ENCODE measurements around the gene KCTD14. TPM values are rescaled to one million over a fixed set of nuclear protein-coding genes. Genes with fewer than 3 reads are reported as not detected.
"Not testable (repeated sequence)": the region's sequence is repeated elsewhere in the genome, so short reads cannot be mapped to it uniquely, and the experiment has no call there.

KCTD14 gene
- total RNA-seq, 1 donor from 2014 or later: 23.6 TPM

DNA sequence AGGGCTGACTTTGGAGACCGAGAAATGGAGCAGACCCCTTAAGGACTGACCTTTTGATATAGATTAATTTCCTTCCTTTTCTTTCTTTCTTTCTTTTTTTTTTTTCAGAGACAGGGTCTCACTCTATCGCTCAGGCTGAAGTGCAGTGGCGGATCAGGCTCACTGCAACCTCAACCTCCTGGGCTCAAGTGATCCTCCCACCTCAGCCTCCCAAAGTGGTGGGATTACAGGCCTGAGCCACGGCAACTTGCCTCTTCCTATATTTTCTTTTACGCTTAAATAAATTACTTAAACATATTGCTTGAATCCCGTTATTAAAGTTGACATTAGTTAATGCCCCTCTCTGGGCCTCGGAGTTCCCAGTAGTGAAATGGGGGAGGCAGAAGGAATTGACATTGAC lies 350 bp upstream of the KCTD14 start:
- no peak for DNase-seq (ENCODE audit: low spot score)

DNA sequence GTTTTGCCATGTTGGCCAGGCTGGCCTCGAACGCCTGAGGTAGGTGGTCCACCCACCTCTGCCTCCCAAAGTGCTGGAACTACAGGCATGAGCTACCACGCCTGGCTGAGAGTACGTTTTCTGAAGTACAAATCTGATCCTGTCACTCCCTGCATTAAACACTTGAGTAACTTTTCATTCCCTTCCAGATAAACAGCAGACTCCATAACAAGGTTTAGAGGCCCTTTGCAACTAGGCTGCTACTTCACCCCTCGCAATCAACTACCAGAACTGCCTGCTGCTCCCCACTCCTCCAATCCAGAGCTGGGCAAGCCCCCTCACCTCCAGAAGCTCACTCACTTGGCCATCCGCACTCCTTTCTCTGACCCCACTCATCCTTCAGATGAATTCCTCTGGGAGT lies 1.5 kb downstream of the KCTD14 start:
- no peak for DNase-seq (ENCODE audit: low spot score)

DNA sequence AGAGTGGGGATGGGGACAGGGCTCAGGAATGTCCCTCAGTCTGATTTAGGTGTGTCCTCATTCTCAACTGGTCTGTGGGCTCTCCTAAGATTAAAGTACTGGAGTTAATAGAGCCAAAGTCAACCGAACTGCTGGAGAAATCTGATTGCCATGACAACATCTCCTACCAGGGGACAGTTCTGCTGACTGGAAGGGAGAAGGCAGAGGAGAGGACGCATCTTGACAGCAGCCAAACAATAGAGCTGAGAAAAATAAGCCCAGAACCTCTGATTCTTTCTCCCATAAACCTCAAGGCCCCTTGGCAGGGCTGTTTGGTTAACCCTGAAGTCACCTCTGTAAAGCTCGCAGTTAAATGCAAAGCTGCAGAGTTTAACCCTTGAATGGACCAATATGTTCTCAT lies 2.8 kb downstream of the KCTD14 start:
- no peak for DNase-seq (ENCODE audit: low spot score)

DNA sequence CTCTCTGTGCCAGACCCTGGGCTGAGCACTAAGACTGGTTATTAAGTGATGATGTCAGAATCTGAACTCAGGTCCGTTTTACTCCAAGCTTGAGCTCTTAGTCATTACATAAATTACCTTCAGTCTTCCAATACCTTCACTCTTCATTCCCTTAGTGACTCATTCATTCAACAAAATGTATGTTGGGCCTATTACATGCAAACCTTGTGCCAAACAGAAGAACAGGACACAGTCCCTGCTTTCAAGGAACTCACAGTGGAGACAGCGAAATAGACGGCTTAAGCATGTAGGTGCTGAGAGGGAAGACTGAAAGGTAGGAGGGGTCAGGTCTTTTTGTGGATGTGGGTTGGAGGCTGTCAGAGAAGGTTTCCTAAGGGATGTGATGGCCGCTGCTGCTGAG lies 3.3 kb downstream of the KCTD14 start:
- no peak for DNase-seq (ENCODE audit: low spot score)

DNA sequence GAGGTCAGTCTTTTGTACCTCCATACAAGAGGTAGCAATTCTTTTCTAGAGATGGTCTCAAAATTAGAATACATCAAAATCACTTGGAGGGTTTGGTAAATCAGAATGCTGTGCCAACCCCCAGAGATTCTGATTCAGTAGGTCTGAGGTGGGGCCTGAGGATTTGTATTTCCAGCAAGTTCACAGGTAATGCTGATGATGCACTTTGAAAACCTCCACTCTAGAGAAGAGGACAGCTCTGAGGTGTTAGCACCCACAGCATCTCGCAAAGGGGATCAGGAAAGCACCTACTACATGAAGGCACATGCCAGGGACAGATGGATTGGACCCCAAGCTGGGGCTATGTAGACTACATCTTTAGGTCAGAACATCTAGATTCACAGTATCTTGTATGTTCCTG lies 7.2 kb downstream of the KCTD14 start:
- DNase-seq (ENCODE audit: low spot score): no peak

DNA sequence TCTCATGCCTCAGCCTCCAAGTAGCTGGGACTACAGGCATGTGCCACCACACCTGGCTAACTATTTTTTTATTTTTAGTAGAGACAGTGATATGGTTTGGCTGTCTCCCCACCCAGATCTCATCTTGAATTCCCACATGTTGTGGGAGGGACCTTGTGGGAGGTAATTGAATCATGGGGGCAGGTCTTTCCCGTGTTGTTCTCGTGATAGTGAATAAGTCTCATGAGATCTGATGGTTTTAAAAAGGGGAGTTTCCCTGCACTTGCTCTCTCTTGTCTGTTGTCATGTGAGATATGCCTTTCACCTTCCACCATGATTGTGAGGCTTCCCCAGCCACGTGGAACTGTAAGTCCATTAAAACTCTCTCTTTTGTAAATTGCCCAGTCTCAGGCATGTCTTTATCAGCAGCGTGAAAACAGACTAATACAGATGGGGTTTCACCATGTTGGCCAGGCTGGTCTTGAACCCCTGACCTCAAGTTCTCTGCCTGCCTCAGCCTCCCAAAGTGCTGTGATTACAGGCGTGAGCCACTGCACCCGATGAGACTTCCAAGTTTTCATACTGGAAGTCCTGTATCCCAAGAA lies 8.0 kb downstream of the KCTD14 start:
- DNase-seq (ENCODE audit: low spot score): not testable (repeated sequence)

DNA sequence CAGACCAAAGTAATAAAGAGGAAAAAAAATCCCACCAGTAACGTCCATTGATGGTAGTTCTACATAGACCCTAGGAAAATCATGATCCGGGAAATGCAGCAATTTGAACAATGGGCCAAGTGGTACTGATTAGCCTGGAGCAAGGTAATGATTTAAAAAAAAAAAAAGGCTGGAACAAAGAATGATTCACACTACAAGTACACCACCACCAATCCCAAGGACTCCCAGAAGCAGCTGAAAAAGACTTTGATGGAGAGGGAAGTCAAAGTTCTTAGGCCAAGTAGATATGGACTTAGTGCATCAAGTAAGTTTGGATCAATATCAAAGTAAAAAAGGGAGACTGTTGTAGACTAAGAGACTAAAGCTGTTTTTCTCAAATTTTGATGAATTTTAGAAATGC lies 11.8 kb downstream of the KCTD14 start:
- DNase-seq (ENCODE audit: low spot score): no peak

DNA sequence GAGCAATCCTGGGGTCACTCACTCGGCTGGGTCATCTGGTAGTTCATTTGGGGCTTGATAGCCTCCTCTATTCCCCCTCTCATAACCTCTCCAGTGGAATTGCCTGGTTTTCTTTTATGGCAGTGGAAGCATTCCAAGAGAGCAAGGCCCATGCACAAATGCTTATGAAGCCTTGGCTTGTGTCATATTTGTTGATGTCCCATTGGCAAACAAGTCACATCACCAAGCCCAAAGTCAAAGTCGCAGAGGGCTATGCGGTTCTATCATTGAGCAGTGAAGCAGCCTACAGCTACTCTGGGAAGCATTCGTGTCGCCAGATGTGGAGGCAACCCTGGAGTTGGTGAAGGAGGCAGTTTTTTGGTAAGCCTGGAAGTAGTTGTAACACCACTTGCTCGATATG lies 12.3 kb downstream of the KCTD14 start:
- no peak for DNase-seq (ENCODE audit: low spot score)

DNA sequence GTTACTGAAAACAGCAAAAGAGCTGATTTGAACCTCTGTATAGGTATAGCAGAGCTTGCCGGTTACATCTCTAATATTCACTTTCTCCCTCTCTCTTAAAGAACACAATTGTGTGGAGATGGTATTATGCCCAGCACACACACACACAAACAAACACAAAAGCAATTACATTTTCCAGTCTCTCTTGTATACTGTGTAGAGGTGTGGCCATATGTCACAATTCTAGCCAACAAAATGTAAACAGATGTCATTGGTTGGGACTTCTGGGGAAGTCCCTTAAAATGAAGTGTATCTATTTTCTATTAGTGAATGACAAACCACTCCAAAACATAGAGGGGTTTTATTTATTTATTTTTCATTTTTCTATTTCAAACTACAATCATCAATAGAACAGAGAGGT lies 12.8 kb downstream of the KCTD14 start:
- DNase-seq (ENCODE audit: low spot score): no peak

DNA sequence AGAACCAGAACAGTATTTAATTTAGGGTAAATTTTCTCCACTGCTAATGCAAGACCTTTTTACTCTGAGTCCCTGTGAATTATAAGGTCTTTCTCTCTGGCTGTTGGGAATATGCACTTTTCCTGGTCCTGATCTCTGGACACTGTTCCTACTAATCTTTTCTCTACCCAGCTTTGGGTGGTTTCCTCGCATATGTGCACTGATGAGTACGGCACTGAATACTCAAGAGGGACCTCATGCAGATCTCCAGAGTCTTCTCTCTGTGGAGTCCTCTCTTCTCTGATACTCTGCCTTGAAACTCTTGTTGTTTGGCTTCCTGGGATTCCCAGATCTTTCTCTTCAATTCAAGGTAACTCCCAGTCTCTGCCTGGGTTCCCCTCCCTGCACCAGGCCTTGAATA lies 14.0 kb downstream of the KCTD14 start:
- no peak for DNase-seq (ENCODE audit: low spot score)

DNA sequence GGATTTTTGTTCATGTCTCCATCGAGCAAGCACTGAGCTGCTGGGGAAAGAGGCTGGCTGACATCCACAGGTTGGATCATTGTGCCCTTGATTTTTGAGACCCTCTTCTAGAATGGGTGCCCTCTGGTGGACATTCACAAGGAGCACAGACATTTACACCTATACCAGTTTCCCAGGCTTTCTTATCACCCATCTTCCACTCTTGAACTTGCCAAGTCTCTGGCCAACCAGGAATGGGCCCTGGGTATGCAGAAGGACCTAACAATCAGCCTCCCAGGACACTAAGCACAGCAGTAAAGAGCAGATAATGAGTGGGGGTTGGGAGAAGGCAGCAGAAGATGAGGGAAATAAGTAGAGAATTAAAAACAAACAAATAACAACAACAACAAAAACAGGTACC lies 22.9 kb downstream of the KCTD14 start:
- DNase-seq (ENCODE audit: low spot score): peak; percentile 21

DNA sequence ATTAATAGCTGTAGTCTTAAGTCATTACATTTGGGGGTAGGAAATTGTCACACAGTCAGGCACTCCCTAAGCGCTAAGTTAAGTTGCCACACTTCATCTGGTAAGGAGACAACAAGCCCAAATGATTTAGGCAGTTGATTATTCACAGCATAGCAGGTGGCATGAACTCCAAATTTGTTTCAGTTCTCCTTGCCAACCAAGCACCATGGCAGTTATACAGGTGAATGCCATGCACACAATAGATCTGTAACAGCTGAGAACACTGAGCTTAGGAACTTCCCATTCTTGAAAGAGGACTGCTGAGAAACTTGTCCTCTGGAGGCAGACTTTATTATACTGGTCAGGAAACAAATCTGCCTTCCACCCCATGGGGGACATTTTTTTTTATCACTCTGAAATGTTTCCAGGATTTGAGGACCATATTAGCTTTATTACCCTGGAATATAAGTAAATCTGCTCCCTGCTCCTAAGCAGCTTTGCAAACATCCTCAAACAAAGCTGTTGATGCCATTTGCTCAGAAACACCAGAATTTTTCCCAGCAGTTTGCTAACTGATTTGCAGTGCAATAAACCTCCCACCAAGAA lies 23.5 kb downstream of the KCTD14 start:
- no peak for DNase-seq (ENCODE audit: low spot score)

DNA sequence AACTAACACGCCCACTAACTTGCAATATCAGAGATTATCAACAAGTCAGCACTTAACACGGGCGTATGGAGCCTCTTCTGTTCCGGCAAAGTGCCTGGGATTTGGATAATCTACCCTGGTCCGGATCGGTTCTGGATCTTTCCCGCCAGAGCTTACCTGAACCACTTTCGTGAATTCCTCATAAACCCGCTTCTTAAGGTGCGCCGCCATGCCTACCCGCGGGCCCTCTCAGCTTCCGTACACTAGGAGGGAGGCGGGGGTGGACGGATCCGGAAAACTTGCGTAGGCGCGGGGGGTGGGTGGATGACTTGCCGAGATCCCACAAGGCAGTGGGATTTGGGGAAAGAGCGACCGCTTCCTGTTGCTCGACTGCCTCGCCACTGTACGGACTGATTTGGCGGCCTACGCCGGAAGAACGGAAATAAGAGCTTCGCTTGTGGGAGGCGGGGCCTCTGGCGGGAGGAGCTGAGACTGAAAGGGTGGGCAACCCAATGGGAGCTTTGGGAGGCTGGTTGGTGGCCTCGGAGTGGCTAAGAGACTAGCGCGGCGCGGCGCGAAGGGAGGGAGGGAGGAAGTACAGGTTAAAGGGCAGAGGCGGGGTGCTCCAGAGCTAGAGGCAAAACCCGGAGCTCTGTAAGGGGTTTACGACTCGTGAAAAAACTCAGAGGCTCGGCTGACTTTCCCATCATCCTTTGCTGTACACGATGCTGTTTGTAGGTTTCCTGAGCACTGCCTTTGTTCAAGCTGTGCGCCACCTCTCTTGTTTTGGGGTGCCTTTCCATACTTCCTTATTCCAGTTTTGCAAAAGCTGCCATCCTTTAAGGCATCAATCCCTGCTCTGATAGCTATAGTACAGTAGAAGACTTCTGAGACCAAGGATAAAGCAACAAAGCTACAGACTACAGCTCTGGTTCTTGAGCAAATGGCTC lies 28.4 kb downstream of the KCTD14 start, which contains the start of gene INTS4:
INTS4 (minus strand) TSS at position 235 of the 929 bp plus-strand sequence; CDS start at position 210, 25 bp downstream.
- DNase-seq (ENCODE audit: low spot score): peak; percentile 99

DNA sequence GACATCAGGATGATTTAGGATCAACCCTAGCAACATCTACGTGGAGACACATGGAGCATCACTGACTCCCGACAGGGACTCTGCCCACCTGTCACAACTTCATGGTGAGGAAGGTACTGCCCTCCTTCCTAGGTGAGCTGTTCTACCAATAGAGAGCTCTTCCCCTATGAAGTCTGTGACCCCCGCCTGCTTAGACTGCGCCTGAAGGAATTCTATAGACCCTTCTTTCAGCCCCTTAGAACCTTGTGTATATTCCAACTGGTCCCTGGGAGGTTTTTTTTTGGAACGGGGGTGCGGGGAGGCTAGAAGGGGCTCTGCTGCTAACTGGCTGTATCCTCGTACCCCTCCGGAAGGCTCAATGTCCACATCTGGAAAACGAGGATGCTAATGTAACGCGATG lies 29.2 kb downstream of the KCTD14 start:
- no peak for DNase-seq (ENCODE audit: low spot score)

DNA sequence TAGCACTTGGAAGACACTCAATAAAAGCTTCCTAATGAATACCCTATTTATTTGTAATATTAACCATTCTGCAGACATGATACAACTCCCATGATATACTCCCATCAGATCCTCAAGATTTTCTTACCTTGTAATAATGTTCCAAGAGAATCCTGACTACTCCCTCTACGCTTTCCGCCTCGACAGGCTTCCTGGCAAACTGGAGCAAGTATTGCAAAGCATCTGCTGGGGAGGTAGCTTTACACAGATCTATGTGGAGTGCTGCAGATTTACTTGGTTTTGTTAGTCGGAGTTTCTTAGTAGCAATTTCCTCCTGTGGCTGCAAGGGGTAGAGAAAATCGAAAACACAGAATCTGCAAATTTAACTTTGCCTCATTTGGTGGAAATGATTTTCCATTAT lies 32.1 kb downstream of the KCTD14 start:
- DNase-seq (ENCODE audit: low spot score): no peak

DNA sequence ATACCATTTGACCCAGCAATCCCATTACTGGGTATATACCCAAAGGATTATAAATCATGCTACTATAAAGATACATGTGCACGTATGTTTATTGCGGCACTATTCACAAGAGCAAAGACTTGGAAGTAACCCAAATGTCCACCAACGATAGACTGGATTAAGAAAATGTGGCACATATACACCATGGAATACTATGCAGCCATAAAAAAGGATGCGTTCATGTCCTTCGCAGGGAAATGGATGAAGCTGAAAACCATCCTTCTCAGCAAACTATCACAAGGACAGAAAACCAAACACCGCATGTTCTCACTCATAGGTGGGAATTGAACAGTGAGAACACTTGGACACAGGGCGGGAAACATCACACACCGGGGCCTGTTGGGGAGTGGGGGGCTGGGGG lies 36.6 kb downstream of the KCTD14 start:
- DNase-seq (ENCODE audit: low spot score): not testable (repeated sequence)

DNA sequence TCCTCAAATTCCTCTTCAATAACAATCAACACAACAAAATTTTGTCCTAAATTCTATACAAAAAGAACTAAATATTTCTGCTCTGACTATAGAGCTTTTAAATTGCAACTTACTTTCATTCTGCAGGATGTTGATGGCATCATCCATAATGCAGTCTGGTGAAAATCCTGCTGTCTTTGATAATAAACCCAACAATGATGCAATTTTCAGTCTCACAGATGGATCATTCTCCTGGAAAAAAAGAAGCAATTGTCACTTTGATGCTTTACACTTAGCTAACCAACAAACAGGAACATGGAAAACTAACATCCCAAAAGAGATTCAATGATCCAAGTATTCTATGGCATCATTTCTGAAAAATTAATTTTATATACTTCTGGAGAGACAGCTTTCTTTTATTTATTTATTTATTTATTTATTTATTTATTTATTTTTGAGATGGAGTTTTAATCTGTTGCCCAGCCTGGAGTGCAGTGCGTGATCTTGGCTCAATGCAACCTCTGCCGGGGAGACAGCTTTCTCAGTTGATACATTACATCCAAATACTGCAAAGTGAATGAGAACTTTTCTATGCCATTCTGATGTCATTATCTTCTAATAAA lies 41.6 kb downstream of the KCTD14 start:
- no peak for DNase-seq (ENCODE audit: low spot score)

DNA sequence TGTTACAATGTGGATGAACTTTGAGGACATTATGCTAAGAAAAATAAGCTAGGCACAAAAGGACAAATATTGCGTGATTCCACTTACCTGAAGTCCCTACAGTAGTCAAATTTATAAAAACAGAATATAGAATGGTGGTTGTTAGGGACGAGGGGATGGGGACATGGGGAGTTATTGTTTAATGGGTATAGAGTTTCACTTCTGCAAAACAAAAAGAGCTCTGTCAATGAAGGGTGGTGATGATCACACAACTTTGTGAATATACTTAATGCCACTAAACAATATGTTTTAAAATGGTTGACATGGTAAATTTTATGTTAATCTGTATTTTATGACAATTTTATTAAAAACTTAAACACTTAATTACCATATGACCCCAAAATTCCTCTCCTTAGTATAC lies 54.7 kb downstream of the KCTD14 start:
- DNase-seq (ENCODE audit: low spot score): no peak

DNA sequence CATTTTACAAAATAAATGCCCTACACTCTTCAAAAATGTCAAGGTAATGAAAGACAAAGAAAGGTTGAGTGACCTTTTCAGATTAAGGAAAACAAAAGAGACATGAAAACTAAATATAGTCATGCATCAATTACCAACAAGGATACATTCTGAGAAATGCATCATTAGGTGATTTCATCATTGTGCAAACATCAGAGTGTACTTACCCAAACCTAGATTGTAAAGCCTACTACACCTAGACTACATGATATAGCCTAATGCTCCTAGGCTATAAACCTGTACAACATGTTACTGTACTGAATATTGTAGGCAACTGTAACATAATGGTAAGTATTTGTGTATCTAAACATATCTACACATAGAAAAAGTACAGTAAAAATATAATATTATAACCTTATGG lies 55.3 kb downstream of the KCTD14 start:
- DNase-seq (ENCODE audit: low spot score): no peak

DNA sequence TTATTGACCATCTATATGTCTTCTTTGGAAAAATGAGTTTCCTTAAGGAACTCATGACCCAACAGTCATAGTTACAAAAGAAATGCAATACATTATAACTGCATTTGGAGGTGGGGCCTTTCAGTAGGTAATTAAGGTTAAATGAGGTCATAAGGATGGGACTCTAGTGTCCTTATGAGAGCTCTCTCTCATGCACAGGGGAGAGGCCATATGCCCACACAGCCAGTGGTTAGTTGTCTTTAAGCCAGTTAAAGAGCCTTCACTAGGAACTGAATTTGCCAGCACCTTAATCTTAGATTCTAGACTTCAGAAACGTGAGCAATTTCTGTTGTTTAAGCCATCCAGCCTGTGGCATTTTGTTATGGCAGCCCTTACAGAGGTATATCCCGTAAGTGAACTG lies 56.0 kb downstream of the KCTD14 start:
- DNase-seq (ENCODE audit: low spot score): no peak

DNA sequence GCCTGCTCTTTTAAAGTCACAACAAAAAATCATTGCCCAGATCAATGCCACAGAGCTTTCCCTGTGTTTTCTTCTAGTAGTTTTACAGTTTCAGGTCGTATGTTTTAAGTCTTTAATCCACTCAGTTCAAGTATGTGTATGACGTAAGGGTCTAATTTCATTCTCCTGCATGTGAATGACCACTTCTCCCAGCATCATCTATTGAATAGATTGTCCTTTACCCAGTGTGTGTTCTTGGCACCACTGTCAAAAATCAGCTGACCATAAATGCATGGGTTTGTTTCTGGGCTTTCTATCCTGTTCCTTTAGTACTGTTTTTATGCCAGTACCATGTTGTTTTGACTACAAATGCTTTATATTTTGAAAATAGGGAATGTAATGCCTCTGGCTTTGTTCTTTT lies 56.7 kb downstream of the KCTD14 start:
- DNase-seq (ENCODE audit: low spot score): no peak
